AML-193 (cell line): ENCODE data around the gene MAML2.

Experiments
- DNase-seq, 2 experiments: peaks; one replicate each; lab custom pipeline; 2025; lab: John Stamatoyannopoulos, UW

Gene MAML2

GRCh38 chr11:96342961-96343711 lies at the start of gene MAML2:
MAML2 (minus strand) TSS chr11:96343195; CDS start chr11:96341895, 1,300 bp downstream.
- DNase-seq, result peak; percentile 84 to 85

GRCh38 chr11:96391698-96392307 lies 48.8 kb upstream of the MAML2 start:
- no peak for DNase-seq

- peak; percentile 51 to 66 for DNase-seq
Measured at GRCh38 chr11:96390488-96390792, 47.4 kb upstream of the MAML2 start.

- DNase-seq, result peak; percentile 79 to 80
Measured at GRCh38 chr11:96389720-96390487, 46.9 kb upstream of the MAML2 start, which contains the start of the genes CCDC82 and JRKL. CCDC82 (minus strand) TSS chr11:96389912; CDS start chr11:96384747, 5,165 bp downstream. JRKL (plus strand) TSS chr11:96390013; CDS start chr11:96390650, 637 bp downstream.

- DNase-seq, result peak in 1 of 2 experiments; percentile 17
Measured at GRCh38 chr11:96388891-96389719, 46.1 kb upstream of the MAML2 start.

- DNase-seq, result no peak
Measured at GRCh38 chr11:96385187-96385586, 42.2 kb upstream of the MAML2 start.

GRCh38 chr11:96384156-96384555 lies 41.2 kb upstream of the MAML2 start:
- DNase-seq, result no peak

- DNase-seq, result no peak
Measured at GRCh38 chr11:96376796-96377195, 33.8 kb upstream of the MAML2 start.

- no peak for DNase-seq
Measured at GRCh38 chr11:96373826-96374225, 30.8 kb upstream of the MAML2 start.

GRCh38 chr11:96367342-96367741 lies 24.3 kb upstream of the MAML2 start:
- no peak for DNase-seq

- no peak for DNase-seq
Measured at GRCh38 chr11:96366024-96366423, 23.0 kb upstream of the MAML2 start.

- DNase-seq, result no peak
Measured at GRCh38 chr11:96365493-96365892, 22.5 kb upstream of the MAML2 start.

GRCh38 chr11:96361778-96362177 lies 18.8 kb upstream of the MAML2 start:
- DNase-seq, result no peak

- no peak for DNase-seq
Measured at GRCh38 chr11:96358321-96358720, 15.3 kb upstream of the MAML2 start.

- no peak for DNase-seq
Measured at GRCh38 chr11:96357794-96358193, 14.8 kb upstream of the MAML2 start.

GRCh38 chr11:96356848-96357247 lies 13.9 kb upstream of the MAML2 start:
- no peak for DNase-seq

- DNase-seq, result no peak
Measured at GRCh38 chr11:96342014-96342960, 708 bp downstream of the MAML2 start.

GRCh38 chr11:96341211-96342013 lies 1.6 kb downstream of the MAML2 start:
- peak; percentile 27 to 46 for DNase-seq

- DNase-seq, result no peak
Measured at GRCh38 chr11:96340555-96340885, 2.5 kb downstream of the MAML2 start.
